ENCODE measurements around the gene MT2A. TPM values are rescaled to one million over a fixed set of nuclear protein-coding genes. Genes with fewer than 3 reads are reported as not detected.

The MT2A gene
- total RNA-seq, 2 donors from 2014 or later, result 36.4 to 43.4 TPM

DNA sequence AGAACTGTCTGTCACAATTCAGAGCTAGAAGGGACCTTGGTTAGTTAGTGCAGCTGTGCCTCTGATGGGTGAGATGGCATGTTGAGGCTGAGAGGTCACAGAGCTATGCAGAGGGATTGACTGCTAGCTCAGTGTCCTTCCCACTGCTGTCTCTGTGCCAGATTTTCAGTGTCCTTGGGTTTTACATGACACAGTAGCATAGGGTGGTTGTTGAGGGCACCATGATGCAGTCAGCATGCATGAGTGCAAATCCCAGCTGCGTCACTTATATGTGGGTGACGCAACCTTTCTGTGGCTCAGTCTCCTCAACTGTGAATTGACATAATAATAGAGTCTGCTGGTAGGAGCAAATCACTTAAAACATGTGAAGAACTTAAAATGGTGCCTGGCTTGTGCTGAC, 32.8 kb downstream of the MT2A start:
- Mint-ChIP-seq H3K27ac (no peak overlapping the region), H3K36me3 (ENCODE audit: low read depth) (peaks cover 3% of the 10 kb centered on the region), H3K27me3 (peaks cover 50% of the 10 kb centered on the region), H3K4me3 (no peak overlapping the region), H3K4me1 (peaks cover 28% of the 10 kb centered on the region)
- no peak for ATAC-seq
- no peaks in the 10 kb centered on the region for H3K9me3 ChIP-seq (ENCODE audit: control insufficient read depth, low read length, poor library complexity, severe bottlenecking)
- DNase-seq, result no peak

- peak overlapping the region; percentile 70 for H3K4me3 Mint-ChIP-seq
- H3K4me1 Mint-ChIP-seq, result peaks cover 19% of the 10 kb centered on the region
- DNase-seq (peak; percentile 49 to 58 (median 57)), ATAC-seq (peak; percentile 100)
- H3K27me3 Mint-ChIP-seq, result peaks cover 38% of the 10 kb centered on the region
- H3K36me3 Mint-ChIP-seq (ENCODE audit: low read depth), result no peaks in the 10 kb centered on the region
- peak overlapping the region; percentile 72 for H3K27ac Mint-ChIP-seq
- no peaks in the 10 kb centered on the region for H3K9me3 ChIP-seq (ENCODE audit: control insufficient read depth, low read length, poor library complexity, severe bottlenecking)
Measured at GRCh38 chr16:56643080-56643778, 34.8 kb downstream of the MT2A start.

GRCh38 chr16:56643833-56644232, 35.4 kb downstream of the MT2A start:
- ATAC-seq, result no peak
- H3K4me3 Mint-ChIP-seq, result peak overlapping the region; percentile 70
- H3K36me3 Mint-ChIP-seq (ENCODE audit: low read depth), result no peaks in the 10 kb centered on the region
- H3K4me1 Mint-ChIP-seq, result peaks cover 16% of the 10 kb centered on the region
- peak overlapping the region; percentile 72 for H3K27ac Mint-ChIP-seq
- peaks cover 38% of the 10 kb centered on the region for H3K27me3 Mint-ChIP-seq
- H3K9me3 ChIP-seq (ENCODE audit: control insufficient read depth, low read length, poor library complexity, severe bottlenecking), result no peaks in the 10 kb centered on the region
- no peak for DNase-seq

DNA sequence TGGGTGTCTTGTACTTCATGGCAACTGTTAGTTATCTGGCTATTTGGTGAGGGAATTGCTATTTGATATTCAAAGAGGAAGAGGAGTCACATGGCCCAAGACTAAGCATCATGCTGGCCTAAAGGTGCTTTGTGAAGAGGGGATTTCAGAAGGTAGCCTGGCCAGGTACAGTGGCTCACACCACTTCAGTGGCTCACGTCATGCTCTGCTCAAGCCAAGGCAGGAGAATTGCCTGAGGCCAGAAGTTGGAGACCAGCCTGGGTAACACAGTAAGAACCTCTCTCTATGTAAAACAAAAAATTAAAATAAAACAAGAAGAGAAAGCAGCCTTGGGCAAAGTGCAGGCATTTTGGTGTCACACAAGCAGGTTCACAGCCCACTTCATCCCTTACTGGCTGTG, 36.9 kb downstream of the MT2A start:
- H3K36me3 Mint-ChIP-seq (ENCODE audit: low read depth), result no peaks in the 10 kb centered on the region
- ATAC-seq, result no peak

DNA sequence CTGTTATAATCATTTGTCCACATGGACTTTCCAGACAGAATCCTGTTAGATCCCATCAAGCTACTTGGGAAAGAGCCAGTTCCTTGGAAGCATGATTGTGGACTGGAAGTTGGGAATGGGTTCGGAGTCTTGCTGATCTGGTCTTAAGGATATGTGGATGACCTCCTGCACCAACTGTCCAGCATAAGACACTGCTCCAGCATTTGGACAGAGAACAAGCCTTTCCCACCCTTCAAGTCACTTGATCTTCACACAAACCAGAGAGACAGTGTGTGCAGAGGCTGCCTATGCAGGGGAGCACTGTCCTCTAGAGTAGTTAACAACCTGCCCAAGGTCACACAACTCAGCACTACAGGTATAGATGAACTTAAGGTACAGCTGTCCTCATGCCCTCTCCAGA, 37.5 kb downstream of the MT2A start:
- H3K4me1 Mint-ChIP-seq, result peaks cover 16% of the 10 kb centered on the region
- H3K27ac Mint-ChIP-seq, result no peak overlapping the region
- H3K27me3 Mint-ChIP-seq, result peaks cover 26% of the 10 kb centered on the region
- ATAC-seq (no peak), DNase-seq (no peak)
- H3K9me3 ChIP-seq (ENCODE audit: control insufficient read depth, low read length, poor library complexity, severe bottlenecking), result no peaks in the 10 kb centered on the region
- no peaks in the 10 kb centered on the region for H3K36me3 Mint-ChIP-seq (ENCODE audit: low read depth)
- H3K4me3 Mint-ChIP-seq, result no peak overlapping the region

More for the DNA sequence above, 36.9 kb downstream of the MT2A start:
- Mint-ChIP-seq H3K4me1 (peaks cover 16% of the 10 kb centered on the region), H3K4me3 (no peak overlapping the region), H3K27me3 (peaks cover 29% of the 10 kb centered on the region), H3K27ac (no peak overlapping the region)
- DNase-seq, result no peak
- no peaks in the 10 kb centered on the region for H3K9me3 ChIP-seq (ENCODE audit: control insufficient read depth, low read length, poor library complexity, severe bottlenecking)

DNA sequence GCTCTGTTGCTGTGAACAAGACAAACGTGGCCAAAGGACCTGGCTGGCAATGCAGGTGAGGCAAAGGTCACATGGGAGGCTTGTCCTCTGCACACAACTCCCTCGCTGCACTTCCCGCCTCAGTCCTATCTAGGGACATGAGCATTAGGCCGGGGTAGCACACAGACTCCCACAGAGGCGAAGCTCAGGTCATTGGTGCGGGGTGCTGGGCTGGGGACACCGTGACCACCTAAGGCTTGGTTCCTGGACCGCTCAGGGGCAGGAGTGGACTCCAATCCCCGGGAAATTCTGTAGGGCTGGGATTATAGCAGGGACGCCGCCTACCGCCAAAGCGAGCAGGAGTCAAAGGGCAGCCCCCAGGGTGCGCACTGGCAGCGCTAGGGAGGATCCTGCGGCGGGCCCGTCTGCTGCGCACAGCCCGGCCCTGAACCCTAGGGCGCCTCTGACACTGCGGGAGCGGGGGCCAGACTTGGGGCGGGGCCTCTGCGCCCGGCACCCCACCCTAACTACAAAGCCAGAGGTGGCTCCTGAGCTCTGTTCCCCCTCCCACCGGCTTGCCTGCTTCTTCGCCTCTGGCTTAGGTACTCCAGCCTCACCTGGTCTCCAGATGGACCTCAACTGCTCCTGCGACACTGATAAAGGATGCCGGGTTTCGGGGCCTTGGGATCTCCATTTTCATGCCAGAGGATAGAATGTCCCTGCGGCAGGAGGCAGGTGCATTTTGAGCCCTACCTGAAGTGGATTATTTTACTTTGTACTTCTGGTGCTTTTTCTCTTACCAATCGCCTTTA, 39.5 kb downstream of the MT2A start:
- Mint-ChIP-seq H3K27ac (no peak overlapping the region), H3K4me1 (peaks cover 12% of the 10 kb centered on the region), H3K27me3 (peaks cover 35% of the 10 kb centered on the region), H3K4me3 (no peak overlapping the region), H3K36me3 (ENCODE audit: low read depth) (no peaks in the 10 kb centered on the region)
- no peak for ATAC-seq
- no peaks in the 10 kb centered on the region for H3K9me3 ChIP-seq (ENCODE audit: control insufficient read depth, low read length, poor library complexity, severe bottlenecking)
- DNase-seq, result no peak

DNA sequence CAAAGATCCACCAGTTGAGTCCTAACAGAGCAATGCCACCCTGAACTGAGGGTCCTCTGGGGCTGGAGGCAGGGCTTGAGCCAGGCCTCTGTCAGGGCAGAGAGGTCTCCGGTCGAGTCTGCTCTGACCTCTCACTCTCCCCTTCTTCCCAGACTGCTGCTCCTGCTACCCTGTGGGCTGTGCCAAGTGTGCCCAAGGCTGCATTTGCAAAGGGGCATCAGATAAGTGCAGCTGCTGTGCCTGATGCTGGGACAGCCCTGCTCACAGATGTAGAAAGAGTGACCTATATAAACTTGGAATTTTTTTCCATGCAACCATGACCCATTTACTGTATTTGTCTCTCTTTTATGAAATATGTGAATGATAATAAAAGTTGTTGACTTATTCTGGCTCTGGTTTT, 40.9 kb downstream of the MT2A start:
- no peaks in the 10 kb centered on the region for H3K9me3 ChIP-seq (ENCODE audit: control insufficient read depth, low read length, poor library complexity, severe bottlenecking)
- ATAC-seq, result no peak
- peaks cover 35% of the 10 kb centered on the region for H3K27me3 Mint-ChIP-seq
- H3K4me1 Mint-ChIP-seq, result peaks cover under 1% of the 10 kb centered on the region
- no peaks in the 10 kb centered on the region for H3K36me3 Mint-ChIP-seq (ENCODE audit: low read depth)
- no peak overlapping the region for H3K4me3 Mint-ChIP-seq
- H3K27ac Mint-ChIP-seq, result no peak overlapping the region
- DNase-seq, result no peak

- DNase-seq, result no peak
- H3K9me3 ChIP-seq (ENCODE audit: control insufficient read depth, low read length, poor library complexity, severe bottlenecking), result no peaks in the 10 kb centered on the region
- Mint-ChIP-seq H3K4me3 (no peak overlapping the region), H3K27ac (no peak overlapping the region), H3K27me3 (peaks cover 35% of the 10 kb centered on the region), H3K36me3 (ENCODE audit: low read depth) (no peaks in the 10 kb centered on the region), H3K4me1 (no peaks in the 10 kb centered on the region)
- no peak for ATAC-seq
Measured at GRCh38 chr16:56649820-56650219, 41.4 kb downstream of the MT2A start.

DNA sequence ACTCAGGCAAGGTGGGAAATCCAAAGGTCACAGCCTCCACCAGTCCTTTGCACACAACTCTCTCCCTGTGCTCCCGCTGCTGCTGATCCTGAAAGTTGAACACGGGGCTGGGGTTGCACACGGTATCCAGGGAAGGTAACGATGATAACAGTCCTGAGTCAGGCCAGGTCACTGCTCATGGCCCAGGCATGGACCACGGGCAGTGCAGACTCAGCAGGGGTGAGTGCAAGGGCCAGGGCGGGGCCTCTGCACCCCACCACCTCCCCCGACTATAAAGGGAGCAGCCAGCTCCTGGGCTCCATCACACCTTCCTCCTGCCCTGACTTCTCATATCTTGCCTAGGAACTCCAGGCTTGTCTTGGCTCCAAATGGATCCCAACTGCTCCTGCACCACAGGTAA, 43.2 kb downstream of the MT2A start, which contains the start of gene MT1B:
Gene MT1B (plus strand): TSS at position 301 of the 400 bp plus-strand sequence. CDS start 68 bp downstream, at position 369.
- no peak for ATAC-seq
- H3K4me1 Mint-ChIP-seq, result no peaks in the 10 kb centered on the region
- DNase-seq, result no peak
- no peak within 1 kb of the TSS for H3K27ac Mint-ChIP-seq
- H3K36me3 Mint-ChIP-seq (ENCODE audit: low read depth), result no peaks in the 10 kb centered on the region
- H3K4me3 Mint-ChIP-seq, result no peak within 1 kb of the TSS
- H3K9me3 ChIP-seq (ENCODE audit: control insufficient read depth, low read length, poor library complexity, severe bottlenecking), result no peaks in the 10 kb centered on the region
- H3K27me3 Mint-ChIP-seq, result peaks cover 29% of the 10 kb centered on the region

DNA sequence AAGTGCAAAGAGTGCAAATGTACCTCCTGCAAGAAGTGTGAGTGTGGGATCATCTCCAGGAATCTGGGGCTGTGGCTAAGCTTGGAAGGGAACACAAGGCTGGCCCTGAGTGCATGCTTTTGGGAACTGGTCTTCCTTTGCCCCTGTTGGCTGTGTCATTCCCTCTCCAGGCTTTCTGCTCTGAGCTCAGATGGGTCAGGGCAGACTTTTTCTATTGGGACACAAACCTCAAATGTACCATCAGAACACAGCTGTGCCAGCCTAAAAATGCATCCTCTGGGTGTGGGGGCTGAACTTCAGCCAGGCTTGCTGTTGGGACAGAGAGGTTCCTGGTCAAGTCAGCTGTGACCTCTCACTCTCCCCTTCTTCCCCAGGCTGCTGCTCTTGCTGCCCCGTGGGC, 44.2 kb downstream of the MT2A start:
- Mint-ChIP-seq H3K27ac (no peak overlapping the region), H3K4me1 (no peaks in the 10 kb centered on the region), H3K36me3 (ENCODE audit: low read depth) (no peaks in the 10 kb centered on the region), H3K4me3 (no peak overlapping the region), H3K27me3 (peaks cover 23% of the 10 kb centered on the region)
- H3K9me3 ChIP-seq (ENCODE audit: control insufficient read depth, low read length, poor library complexity, severe bottlenecking), result no peaks in the 10 kb centered on the region
- DNase-seq, result no peak
- no peak for ATAC-seq

GRCh38 chr16:56653218-56653617, 44.8 kb downstream of the MT2A start:
- H3K27me3 Mint-ChIP-seq, result peaks cover 23% of the 10 kb centered on the region
- no peaks in the 10 kb centered on the region for H3K36me3 Mint-ChIP-seq (ENCODE audit: low read depth)
- ATAC-seq (no peak), DNase-seq (no peak)
- H3K27ac Mint-ChIP-seq, result no peak overlapping the region
- no peak overlapping the region for H3K4me3 Mint-ChIP-seq
- H3K4me1 Mint-ChIP-seq, result peaks cover 4% of the 10 kb centered on the region
- H3K9me3 ChIP-seq (ENCODE audit: control insufficient read depth, low read length, poor library complexity, severe bottlenecking), result no peaks in the 10 kb centered on the region

DNA sequence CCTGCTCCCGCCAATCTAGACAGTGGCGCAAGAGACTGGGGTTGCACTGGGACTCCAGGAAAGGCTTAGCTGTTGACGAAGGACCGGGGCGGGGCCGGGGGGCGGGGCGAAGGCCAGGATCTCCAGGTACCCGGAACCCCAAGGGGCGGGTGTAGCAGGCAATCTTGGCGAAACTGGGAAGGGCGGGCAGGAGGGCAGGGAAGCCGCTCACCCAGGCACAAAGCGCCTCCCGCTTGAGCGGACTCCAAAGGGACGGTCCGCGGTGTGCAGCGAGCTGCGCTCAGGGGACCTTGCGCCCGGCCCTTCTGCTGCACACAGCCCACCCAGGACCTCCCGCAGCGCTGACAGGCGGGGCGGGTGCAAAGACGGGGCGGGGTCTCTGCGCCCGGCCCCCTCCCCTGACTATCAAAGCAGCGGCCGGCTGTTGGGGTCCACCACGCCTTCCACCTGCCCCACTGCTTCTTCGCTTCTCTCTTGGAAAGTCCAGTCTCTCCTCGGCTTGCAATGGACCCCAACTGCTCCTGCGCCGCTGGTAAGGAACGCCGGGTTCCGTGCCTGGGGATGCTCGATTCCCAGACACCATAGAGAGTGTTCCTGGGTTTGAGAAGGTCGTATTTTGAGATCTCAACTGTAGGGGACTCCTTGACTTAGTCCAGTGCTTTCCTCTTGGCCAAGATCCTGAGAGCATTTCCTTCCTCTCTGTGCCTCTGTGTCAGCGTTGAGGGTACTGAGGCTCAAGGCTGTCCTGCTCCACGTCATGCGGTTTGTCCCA, 49.4 kb downstream of the MT2A start, which contains the start of gene MT1F:
Gene MT1F (plus strand): TSS at position 405 of the 772 bp plus-strand sequence. CDS start 100 bp downstream, at position 505.
- no peaks in the 10 kb centered on the region for H3K9me3 ChIP-seq (ENCODE audit: control insufficient read depth, low read length, poor library complexity, severe bottlenecking)
- peak within 1 kb of the TSS; percentile 77 for H3K27ac Mint-ChIP-seq
- ATAC-seq, result peak; percentile 83
- H3K36me3 Mint-ChIP-seq (ENCODE audit: low read depth), result no peaks in the 10 kb centered on the region
- peaks cover 15% of the 10 kb centered on the region for H3K4me1 Mint-ChIP-seq
- peak within 1 kb of the TSS; percentile 97 for H3K4me3 Mint-ChIP-seq
- no peaks in the 10 kb centered on the region for H3K27me3 Mint-ChIP-seq
- DNase-seq, result peak in 2 of 3 donors; percentile 60 to 65

GRCh38 chr16:56658327-56658875, 50.0 kb downstream of the MT2A start:
- Mint-ChIP-seq H3K27ac (peak overlapping the region; percentile 77), H3K4me1 (peaks cover 19% of the 10 kb centered on the region)
- no peak for ATAC-seq

More at GRCh38 chr16:56658327-56658875, 50.0 kb downstream of the MT2A start:
- Mint-ChIP-seq H3K4me3 (peak overlapping the region; percentile 97), H3K27me3 (no peaks in the 10 kb centered on the region), H3K36me3 (ENCODE audit: low read depth) (no peaks in the 10 kb centered on the region)
- DNase-seq, result no peak
- no peaks in the 10 kb centered on the region for H3K9me3 ChIP-seq (ENCODE audit: control insufficient read depth, low read length, poor library complexity, severe bottlenecking)
